ENCODE results near the gene ASAP2.

GRCh38 chr2:9252002-9252357 is 45.4 kb downstream of the ASAP2 start:
- TF ChIP-seq POLR2A (IDR thresholded peaks at IDR 0.05; ENCODE audit: low read depth, low read length) (no peak), POLR2AphosphoS5 (IDR thresholded peaks at IDR 0.05; ENCODE audit: low read depth, low read length) (no peak)
